Measurements from ENCODE around the gene FAM83F. TPM values are rescaled to one million over a fixed set of nuclear protein-coding genes. Genes with fewer than 3 reads are reported as not detected.

The FAM83F gene
- total RNA-seq, 1 experiment from 2014 or later: 21.0 TPM

- Mint-ChIP-seq H3K27ac (ENCODE audit: unreplicated experiment) (no peak overlapping the region), H3K27me3 (ENCODE audit: unreplicated experiment) (peaks cover 55% of the 10 kb centered on the region), H3K4me3 (ENCODE audit: low read depth, unreplicated experiment) (no peak overlapping the region), H3K36me3 (ENCODE audit: insufficient read depth, unreplicated experiment) (peaks cover 5% of the 10 kb centered on the region), H3K9me3 (ENCODE audit: low read depth, unreplicated experiment) (no peaks in the 10 kb centered on the region), H3K4me1 (ENCODE audit: low read depth, unreplicated experiment) (peaks cover 12% of the 10 kb centered on the region)
- intact Hi-C loops (cut with micrococcal nuclease; ENCODE audit: unreplicated experiment): no loop called here
- TF ChIP-seq CTCF (IDR thresholded peaks at IDR 0.05; ENCODE audit: unreplicated experiment): no peak
- no TSS peak for BruUV-seq (replicated peaks)
- CTCF ChIA-PET: interaction anchor here (0.7 kb wide), 1 partner anchor 10 kb away, joined by 3 read pairs; no protein-coding TSS in a partner anchor
- DNase-seq: no peak
These were observed 33.7 kb upstream of the FAM83F start for GRCh38 chr22:39960791-39961746.

- no peak overlapping the region for H3K4me3 Mint-ChIP-seq (ENCODE audit: low read depth, unreplicated experiment)
- intact Hi-C loops (cut with micrococcal nuclease; ENCODE audit: unreplicated experiment): no loop called here
- CTCF ChIA-PET: no interaction called here
These were observed 32.7 kb upstream of the FAM83F start for GRCh38 chr22:39962071-39962470.

DNA sequence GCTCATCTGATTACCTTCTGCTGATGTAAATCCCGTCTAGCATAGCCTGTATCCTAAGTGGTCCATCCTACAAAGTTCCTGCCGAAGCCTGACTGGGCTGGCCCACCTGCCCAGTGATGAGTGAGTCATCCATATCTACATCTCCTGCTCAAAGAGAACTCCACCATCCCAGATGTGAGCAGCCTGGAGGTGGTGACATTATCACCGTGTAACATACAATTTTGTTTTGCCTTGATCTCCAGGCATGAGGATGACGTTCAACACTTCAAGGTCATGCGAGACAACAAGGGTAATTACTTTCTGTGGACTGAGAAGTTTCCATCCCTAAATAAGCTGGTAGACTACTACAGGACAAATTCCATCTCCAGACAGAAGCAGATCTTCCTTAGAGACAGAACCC lies 29.0 kb upstream of the FAM83F start:
- no peak overlapping the region for H3K27ac Mint-ChIP-seq (ENCODE audit: unreplicated experiment)
- H3K4me1 Mint-ChIP-seq (ENCODE audit: low read depth, unreplicated experiment): peaks cover 13% of the 10 kb centered on the region
- peaks cover 59% of the 10 kb centered on the region for H3K27me3 Mint-ChIP-seq (ENCODE audit: unreplicated experiment)
- no peak for TF ChIP-seq CTCF (IDR thresholded peaks at IDR 0.05; ENCODE audit: unreplicated experiment)
- no TSS peak for BruUV-seq (replicated peaks)
- H3K4me3 Mint-ChIP-seq (ENCODE audit: low read depth, unreplicated experiment): no peak overlapping the region
- no peaks in the 10 kb centered on the region for H3K9me3 Mint-ChIP-seq (ENCODE audit: low read depth, unreplicated experiment)
- CTCF ChIA-PET: no interaction called here
- no peak for DNase-seq
- no peaks in the 10 kb centered on the region for H3K36me3 Mint-ChIP-seq (ENCODE audit: insufficient read depth, unreplicated experiment)
- intact Hi-C loops (cut with micrococcal nuclease; ENCODE audit: unreplicated experiment): no loop called here

More at GRCh38 chr22:39962071-39962470, 32.7 kb upstream of the FAM83F start:
- no peak for DNase-seq
- Mint-ChIP-seq H3K27me3 (ENCODE audit: unreplicated experiment) (peaks cover 62% of the 10 kb centered on the region), H3K27ac (ENCODE audit: unreplicated experiment) (no peak overlapping the region), H3K9me3 (ENCODE audit: low read depth, unreplicated experiment) (no peaks in the 10 kb centered on the region), H3K36me3 (ENCODE audit: insufficient read depth, unreplicated experiment) (peaks cover 5% of the 10 kb centered on the region), H3K4me1 (ENCODE audit: low read depth, unreplicated experiment) (peaks cover 19% of the 10 kb centered on the region)
- TF ChIP-seq CTCF (IDR thresholded peaks at IDR 0.05; ENCODE audit: unreplicated experiment): no peak
- BruUV-seq (replicated peaks): no TSS peak

GRCh38 chr22:39966470-39966869 lies 28.3 kb upstream of the FAM83F start:
- no peak for DNase-seq
- intact Hi-C loops (cut with micrococcal nuclease; ENCODE audit: unreplicated experiment): no loop called here
- H3K27ac Mint-ChIP-seq (ENCODE audit: unreplicated experiment): no peak overlapping the region
- H3K4me3 Mint-ChIP-seq (ENCODE audit: low read depth, unreplicated experiment): no peak overlapping the region
- no peak for TF ChIP-seq CTCF (IDR thresholded peaks at IDR 0.05; ENCODE audit: unreplicated experiment)
- CTCF ChIA-PET: interaction anchor here (1.0 kb wide), 1 partner anchor 24 kb away, joined by 3 read pairs; no protein-coding TSS in a partner anchor
- H3K27me3 Mint-ChIP-seq (ENCODE audit: unreplicated experiment): peaks cover 56% of the 10 kb centered on the region
- BruUV-seq (replicated peaks): no TSS peak
- H3K9me3 Mint-ChIP-seq (ENCODE audit: low read depth, unreplicated experiment): no peaks in the 10 kb centered on the region
- H3K4me1 Mint-ChIP-seq (ENCODE audit: low read depth, unreplicated experiment): peaks cover 13% of the 10 kb centered on the region
- H3K36me3 Mint-ChIP-seq (ENCODE audit: insufficient read depth, unreplicated experiment): no peaks in the 10 kb centered on the region

All from Calu3 (cell line).